Panc1 (cell line): ENCODE measurements around the gene C3orf80. TPM values are rescaled to one million over a fixed set of nuclear protein-coding genes. Genes with fewer than 3 reads are reported as not detected.

Source experiments
- ATAC-seq: fragments of 200-7000 bp; cut with Tn5 transposase; 2 replicates; pipeline ENCODE4 v1.9.1; 2020; ENCODE audit warnings: mild to moderate bottlenecking, moderate library complexity
- BruUV-seq: library from RNA; stranded (reverse); fragments of 400-500 nt; replicated peaks from 2 replicates; lab custom pipeline; 2021; lab: Mats Ljungman, UMichigan
- CTCF ChIA-PET: fragments of 300-600 bp; sonication (Branson Sonifier 250); formaldehyde crosslinking; loops from one replicate; lab custom pipeline; 2022; ENCODE audit warnings: antibody characterized with exemption; lab: Charles Lee
- POLR2A ChIA-PET: fragments of 300-600 bp; sonication (Branson Sonifier 250); formaldehyde crosslinking; loops from one replicate; lab custom pipeline; 2022; ENCODE audit warnings: antibody characterized with exemption; lab: Charles Lee
- DNase-seq: peaks from one replicate; pipeline ENCODE4 v3.0.0-alpha.2; 2010; ENCODE audit warnings: low read depth, low spot score
- H3K27ac ChIP-seq: 2 replicates; pipeline ENCODE4 v1.5.1; 2011; ENCODE audit warnings: mild to moderate bottlenecking, low read length, inconsistent platforms
- H3K27me3 ChIP-seq: fragments of 200-500 bp; sonication (Bioruptor generic); 2 replicates; pipeline ENCODE4 v1.6.0; 2014; ENCODE audit warnings: low read length, inconsistent platforms; ENCODE audit not compliant: control insufficient read depth, insufficient read depth
- H3K36me3 ChIP-seq: fragments of 200-500 bp; sonication (Bioruptor generic); 2 replicates; pipeline ENCODE4 v1.5.1; 2014; ENCODE audit warnings: inconsistent platforms, mild to moderate bottlenecking, low read length, moderate library complexity; ENCODE audit not compliant: control insufficient read depth, insufficient read depth
- H3K4me1 ChIP-seq: 2 replicates; pipeline ENCODE4 v1.5.1; 2011; ENCODE audit warnings: inconsistent platforms, mild to moderate bottlenecking, low read length, moderate library complexity; ENCODE audit not compliant: control insufficient read depth, insufficient read depth
- H3K4me3 ChIP-seq, 2 experiments: 2 replicates each; pipeline ENCODE4 v1.5.1; 2011 to 2012; ENCODE audit warnings: low read depth in 2 of 2, low read length in 2 of 2, mild to moderate bottlenecking in 2 of 2, inconsistent platforms in 1 of 2, moderate library complexity in 1 of 2
- H3K9me3 ChIP-seq: fragments of 200-500 bp; sonication (Bioruptor generic); 2 replicates; pipeline ENCODE4 v1.5.1; 2014; ENCODE audit warnings: low read depth, mild to moderate bottlenecking, inconsistent platforms, low read length, moderate library complexity; ENCODE audit not compliant: control insufficient read depth, insufficient read depth
- POLR2AphosphoS5 ChIP-seq: IDR thresholded peaks from 2 replicates; pipeline ENCODE4 v1.6.1; 2012; ENCODE audit warnings: mild to moderate bottlenecking, low read depth, low read length, moderate library complexity
- SIN3A ChIP-seq: IDR thresholded peaks from 2 replicates; pipeline ENCODE4 v1.6.1; 2012; ENCODE audit warnings: low read depth, mild to moderate bottlenecking, low read length, moderate library complexity, borderline replicate concordance; ENCODE audit not compliant: insufficient read depth
- TCF7L2 ChIP-seq: IDR thresholded peaks from 2 replicates; pipeline ENCODE4 v1.6.1; 2011; ENCODE audit warnings: mild to moderate bottlenecking, low read depth, low read length, inconsistent platforms
- in situ Hi-C: cut with HindIII; loops from 2 replicates; pipeline ENCODE4 v1.10.0; 2016; ENCODE audit warnings: low sequenced_read_pairs, low pct_unique_long_range_greater_than_20kb
- intact Hi-C: fragments of 100-400 bp; cut with micrococcal nuclease; formaldehyde crosslinking; loops from one replicate; pipeline ENCODE4 v1.10.0; 2022; ENCODE audit not compliant: unreplicated experiment
- total RNA-seq: library from RNA; stranded (reverse); gene quantifications from one replicate; pipeline ENCODE4 v1.2.1, GENCODE V29; 2021; ENCODE audit not compliant: unreplicated experiment
- TF ChIP-seq, protein P1 (sequence below), 2 experiments: IDR thresholded peaks; 2 replicates each; pipeline ENCODE4 v1.6.1; 2011 to 2012; ENCODE audit warnings: low read depth in 2 of 2, control low read depth in 1 of 2, low read length in 1 of 2, mild to moderate bottlenecking in 1 of 2, moderate library complexity in 1 of 2; ENCODE audit not compliant: insufficient read depth in 1 of 2
- TF ChIP-seq, protein P2 (sequence below): fragments of 450-650 bp; IDR thresholded peaks from 2 replicates; pipeline ENCODE4 v1.5.1; 2017; ENCODE audit warnings: mild to moderate bottlenecking

Gene C3orf80
- total RNA-seq, 1 experiment from 2014 or later = 0.05 TPM

DNA sequence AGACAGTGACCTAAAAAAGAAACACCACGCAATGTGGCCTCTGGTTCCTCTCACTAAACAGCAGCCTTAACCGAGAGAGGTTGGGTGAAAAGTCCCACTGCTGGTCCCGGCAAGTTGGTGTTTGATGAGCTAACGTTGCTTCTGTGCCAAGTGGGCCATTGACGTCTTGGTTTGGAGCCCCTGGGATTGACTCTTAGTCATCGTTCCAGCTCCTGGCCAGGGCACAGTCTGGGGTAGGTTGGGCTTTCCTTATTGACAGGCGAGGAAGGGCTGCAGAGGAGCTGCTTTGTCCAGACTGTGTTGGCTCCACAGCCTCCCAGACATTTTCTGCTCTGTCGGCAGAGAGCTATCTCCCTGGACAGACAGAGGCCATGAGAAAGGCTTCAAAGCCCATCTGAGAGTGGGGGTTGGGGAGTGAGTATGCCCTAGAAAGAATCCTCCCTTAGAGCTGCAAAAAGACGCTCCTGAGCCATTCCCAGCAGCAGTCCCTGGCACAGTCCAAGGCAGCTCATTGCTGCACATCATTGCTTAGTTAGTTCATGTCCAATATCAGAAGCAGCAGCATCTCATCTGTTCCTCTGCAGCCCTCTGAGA, 28.6 kb upstream of the C3orf80 start:
- TF ChIP-seq POLR2AphosphoS5 (no peak), SIN3A (no peak), TCF7L2 (no peak)
- TF ChIP-seq, protein P1, sequence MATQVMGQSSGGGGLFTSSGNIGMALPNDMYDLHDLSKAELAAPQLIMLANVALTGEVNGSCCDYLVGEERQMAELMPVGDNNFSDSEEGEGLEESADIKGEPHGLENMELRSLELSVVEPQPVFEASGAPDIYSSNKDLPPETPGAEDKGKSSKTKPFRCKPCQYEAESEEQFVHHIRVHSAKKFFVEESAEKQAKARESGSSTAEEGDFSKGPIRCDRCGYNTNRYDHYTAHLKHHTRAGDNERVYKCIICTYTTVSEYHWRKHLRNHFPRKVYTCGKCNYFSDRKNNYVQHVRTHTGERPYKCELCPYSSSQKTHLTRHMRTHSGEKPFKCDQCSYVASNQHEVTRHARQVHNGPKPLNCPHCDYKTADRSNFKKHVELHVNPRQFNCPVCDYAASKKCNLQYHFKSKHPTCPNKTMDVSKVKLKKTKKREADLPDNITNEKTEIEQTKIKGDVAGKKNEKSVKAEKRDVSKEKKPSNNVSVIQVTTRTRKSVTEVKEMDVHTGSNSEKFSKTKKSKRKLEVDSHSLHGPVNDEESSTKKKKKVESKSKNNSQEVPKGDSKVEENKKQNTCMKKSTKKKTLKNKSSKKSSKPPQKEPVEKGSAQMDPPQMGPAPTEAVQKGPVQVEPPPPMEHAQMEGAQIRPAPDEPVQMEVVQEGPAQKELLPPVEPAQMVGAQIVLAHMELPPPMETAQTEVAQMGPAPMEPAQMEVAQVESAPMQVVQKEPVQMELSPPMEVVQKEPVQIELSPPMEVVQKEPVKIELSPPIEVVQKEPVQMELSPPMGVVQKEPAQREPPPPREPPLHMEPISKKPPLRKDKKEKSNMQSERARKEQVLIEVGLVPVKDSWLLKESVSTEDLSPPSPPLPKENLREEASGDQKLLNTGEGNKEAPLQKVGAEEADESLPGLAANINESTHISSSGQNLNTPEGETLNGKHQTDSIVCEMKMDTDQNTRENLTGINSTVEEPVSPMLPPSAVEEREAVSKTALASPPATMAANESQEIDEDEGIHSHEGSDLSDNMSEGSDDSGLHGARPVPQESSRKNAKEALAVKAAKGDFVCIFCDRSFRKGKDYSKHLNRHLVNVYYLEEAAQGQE (IDR thresholded peaks at IDR 0.05; ENCODE audit: insufficient read depth in 1 of 2, low read depth in 2 of 2, low read length in 1 of 2) = no peak
- TF ChIP-seq, protein P2, sequence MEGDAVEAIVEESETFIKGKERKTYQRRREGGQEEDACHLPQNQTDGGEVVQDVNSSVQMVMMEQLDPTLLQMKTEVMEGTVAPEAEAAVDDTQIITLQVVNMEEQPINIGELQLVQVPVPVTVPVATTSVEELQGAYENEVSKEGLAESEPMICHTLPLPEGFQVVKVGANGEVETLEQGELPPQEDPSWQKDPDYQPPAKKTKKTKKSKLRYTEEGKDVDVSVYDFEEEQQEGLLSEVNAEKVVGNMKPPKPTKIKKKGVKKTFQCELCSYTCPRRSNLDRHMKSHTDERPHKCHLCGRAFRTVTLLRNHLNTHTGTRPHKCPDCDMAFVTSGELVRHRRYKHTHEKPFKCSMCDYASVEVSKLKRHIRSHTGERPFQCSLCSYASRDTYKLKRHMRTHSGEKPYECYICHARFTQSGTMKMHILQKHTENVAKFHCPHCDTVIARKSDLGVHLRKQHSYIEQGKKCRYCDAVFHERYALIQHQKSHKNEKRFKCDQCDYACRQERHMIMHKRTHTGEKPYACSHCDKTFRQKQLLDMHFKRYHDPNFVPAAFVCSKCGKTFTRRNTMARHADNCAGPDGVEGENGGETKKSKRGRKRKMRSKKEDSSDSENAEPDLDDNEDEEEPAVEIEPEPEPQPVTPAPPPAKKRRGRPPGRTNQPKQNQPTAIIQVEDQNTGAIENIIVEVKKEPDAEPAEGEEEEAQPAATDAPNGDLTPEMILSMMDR = no peak
- intact Hi-C loops = no loop called here
- Histone ChIP-seq H3K4me3 (no peak overlapping the region), H3K9me3 (no peaks in the 10 kb centered on the region), H3K27me3 (peaks cover 2% of the 10 kb centered on the region; the same call in 1 of the 2 replicates), H3K27ac (no peak overlapping the region), H3K36me3 (no peaks in the 10 kb centered on the region), H3K4me1 (no peaks in the 10 kb centered on the region)
- in situ Hi-C loops = no loop called here
- POLR2A ChIA-PET = interaction anchor here (0.6 kb wide), 1 partner anchor 213 kb away, joined by 3 read pairs; no protein-coding TSS in a partner anchor
- ATAC-seq (no peak; the same call in 1 of the 2 replicates), DNase-seq (no peak)
- CTCF ChIA-PET = interaction anchor here (0.6 kb wide), 1 partner anchor 258 kb away, joined by 3 read pairs; no protein-coding TSS in a partner anchor
- no TSS peak for BruUV-seq

GRCh38 chr3:160199108-160199507, 26.1 kb upstream of the C3orf80 start:
- ATAC-seq (no peak), DNase-seq (no peak)
- CTCF ChIA-PET = no interaction called here
- intact Hi-C loops = no loop called here
- POLR2A ChIA-PET = no interaction called here
- H3K4me1 ChIP-seq = no peaks in the 10 kb centered on the region
- H3K36me3 ChIP-seq = no peaks in the 10 kb centered on the region
- TF ChIP-seq TCF7L2 = no peak
- TF ChIP-seq SIN3A = no peak
- TF ChIP-seq, protein P1 (IDR thresholded peaks at IDR 0.05; ENCODE audit: insufficient read depth in 1 of 2, low read depth in 2 of 2, low read length in 1 of 2) = no peak
- TF ChIP-seq POLR2AphosphoS5 = no peak
- TF ChIP-seq, protein P2 = no peak
- H3K27me3 ChIP-seq = peaks cover 2% of the 10 kb centered on the region; the same call in 1 of the 2 replicates
- H3K4me3 ChIP-seq = no peak overlapping the region
- H3K9me3 ChIP-seq = no peaks in the 10 kb centered on the region
- no peak overlapping the region for H3K27ac ChIP-seq
- in situ Hi-C loops = no loop called here
- BruUV-seq = no TSS peak
